Measurements from ENCODE around the gene TMEM266. TPM values are rescaled to one million over a fixed set of nuclear protein-coding genes. Genes with fewer than 3 reads are reported as not detected.

The TMEM266 gene
- total RNA-seq, 1 donor from 2014 or later, result 0.16 TPM

DNA sequence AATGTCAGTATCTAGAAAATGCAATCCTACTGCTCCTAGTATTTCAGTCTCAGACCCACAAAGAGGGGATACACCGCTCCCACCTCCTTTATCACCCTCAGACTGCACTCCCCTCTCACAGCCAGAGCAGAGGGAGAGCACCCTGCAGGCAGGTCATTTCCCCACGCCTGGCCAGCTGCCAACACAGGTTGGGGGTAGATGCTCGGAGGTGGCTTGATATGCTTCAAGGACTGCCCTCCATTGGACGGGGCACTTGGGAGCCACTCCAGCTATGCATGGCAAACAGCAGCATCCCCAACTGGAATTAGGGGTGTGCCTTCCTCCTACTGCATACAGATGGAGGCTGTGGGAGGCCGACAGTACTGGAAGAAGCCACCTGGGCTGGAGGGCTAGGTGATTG, 41.9 kb downstream of the TMEM266 start:
- Mint-ChIP-seq H3K4me3 (no peak overlapping the region), H3K27me3 (peaks cover 36% of the 10 kb centered on the region), H3K4me1 (no peaks in the 10 kb centered on the region), H3K36me3 (ENCODE audit: low read depth) (no peaks in the 10 kb centered on the region), H3K27ac (no peak overlapping the region), H3K9me3 (no peaks in the 10 kb centered on the region)
- no peak for ATAC-seq (ENCODE audit: low read depth)
- ChIA-PET POLR2A (no interaction called here), CTCF (no interaction called here)
- no peak for DNase-seq
- intact Hi-C loops (cut with micrococcal nuclease), result no loop called here
- TF ChIP-seq, protein P1, sequence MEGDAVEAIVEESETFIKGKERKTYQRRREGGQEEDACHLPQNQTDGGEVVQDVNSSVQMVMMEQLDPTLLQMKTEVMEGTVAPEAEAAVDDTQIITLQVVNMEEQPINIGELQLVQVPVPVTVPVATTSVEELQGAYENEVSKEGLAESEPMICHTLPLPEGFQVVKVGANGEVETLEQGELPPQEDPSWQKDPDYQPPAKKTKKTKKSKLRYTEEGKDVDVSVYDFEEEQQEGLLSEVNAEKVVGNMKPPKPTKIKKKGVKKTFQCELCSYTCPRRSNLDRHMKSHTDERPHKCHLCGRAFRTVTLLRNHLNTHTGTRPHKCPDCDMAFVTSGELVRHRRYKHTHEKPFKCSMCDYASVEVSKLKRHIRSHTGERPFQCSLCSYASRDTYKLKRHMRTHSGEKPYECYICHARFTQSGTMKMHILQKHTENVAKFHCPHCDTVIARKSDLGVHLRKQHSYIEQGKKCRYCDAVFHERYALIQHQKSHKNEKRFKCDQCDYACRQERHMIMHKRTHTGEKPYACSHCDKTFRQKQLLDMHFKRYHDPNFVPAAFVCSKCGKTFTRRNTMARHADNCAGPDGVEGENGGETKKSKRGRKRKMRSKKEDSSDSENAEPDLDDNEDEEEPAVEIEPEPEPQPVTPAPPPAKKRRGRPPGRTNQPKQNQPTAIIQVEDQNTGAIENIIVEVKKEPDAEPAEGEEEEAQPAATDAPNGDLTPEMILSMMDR (IDR thresholded peaks at IDR 0.05), result no peak

DNA sequence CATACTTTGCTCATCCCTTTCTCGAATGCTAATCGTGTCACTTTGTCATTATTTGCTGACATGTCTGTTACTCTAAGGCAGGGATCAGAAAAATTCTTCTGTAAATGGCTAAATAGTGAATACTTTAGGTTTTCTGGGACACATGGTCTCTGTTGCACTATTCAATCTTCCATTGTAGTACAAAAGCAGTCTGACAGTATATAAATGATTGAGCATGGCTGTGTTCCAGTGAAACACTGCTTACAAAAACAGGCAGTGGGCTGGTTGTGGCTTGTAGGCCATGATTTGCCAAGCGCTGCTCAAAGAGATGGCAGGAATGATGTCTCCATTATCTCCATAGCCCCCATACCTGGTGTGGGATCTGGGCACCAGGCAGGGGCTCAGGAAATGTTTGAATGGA, 45.6 kb downstream of the TMEM266 start:
- DNase-seq (no peak), ATAC-seq (ENCODE audit: low read depth) (no peak)
- H3K27ac Mint-ChIP-seq, result no peak overlapping the region
- no peaks in the 10 kb centered on the region for H3K36me3 Mint-ChIP-seq (ENCODE audit: low read depth)
- ChIA-PET CTCF (no interaction called here), POLR2A (no interaction called here)
- no peaks in the 10 kb centered on the region for H3K4me1 Mint-ChIP-seq
- peaks cover 16% of the 10 kb centered on the region for H3K27me3 Mint-ChIP-seq
- intact Hi-C loops (cut with micrococcal nuclease), result no loop called here
- H3K4me3 Mint-ChIP-seq, result no peak overlapping the region
- TF ChIP-seq, protein P1 (IDR thresholded peaks at IDR 0.05), result no peak
- no peaks in the 10 kb centered on the region for H3K9me3 Mint-ChIP-seq

DNA sequence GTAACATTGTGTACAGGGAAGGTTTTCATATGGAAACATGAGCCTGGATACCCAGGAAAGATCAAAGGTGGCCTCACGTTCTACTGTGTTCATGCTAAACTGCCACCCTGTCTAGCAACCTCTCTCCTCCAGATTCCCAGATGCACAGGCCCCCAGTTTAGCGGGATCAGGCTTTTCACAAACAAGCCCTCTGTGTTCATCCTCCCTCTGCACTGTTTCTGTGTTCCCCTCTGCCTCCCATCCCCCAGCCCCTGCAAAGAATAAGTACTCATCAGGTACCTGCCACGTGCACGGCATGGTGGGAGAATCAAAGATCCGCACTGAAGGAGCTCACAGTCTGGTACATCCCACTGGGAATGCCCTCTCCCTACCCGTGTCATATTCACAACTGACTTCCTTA, 46.1 kb downstream of the TMEM266 start:
- H3K4me3 Mint-ChIP-seq, result no peak overlapping the region
- no peaks in the 10 kb centered on the region for H3K36me3 Mint-ChIP-seq (ENCODE audit: low read depth)
- ChIA-PET CTCF (no interaction called here), POLR2A (no interaction called here)
- H3K27me3 Mint-ChIP-seq, result peaks cover 17% of the 10 kb centered on the region
- H3K9me3 Mint-ChIP-seq, result no peaks in the 10 kb centered on the region
- DNase-seq (no peak), ATAC-seq (ENCODE audit: low read depth) (no peak)
- TF ChIP-seq, protein P1 (IDR thresholded peaks at IDR 0.05), result no peak
- no peaks in the 10 kb centered on the region for H3K4me1 Mint-ChIP-seq
- H3K27ac Mint-ChIP-seq, result no peak overlapping the region
- intact Hi-C loops (cut with micrococcal nuclease), result no loop called here

DNA sequence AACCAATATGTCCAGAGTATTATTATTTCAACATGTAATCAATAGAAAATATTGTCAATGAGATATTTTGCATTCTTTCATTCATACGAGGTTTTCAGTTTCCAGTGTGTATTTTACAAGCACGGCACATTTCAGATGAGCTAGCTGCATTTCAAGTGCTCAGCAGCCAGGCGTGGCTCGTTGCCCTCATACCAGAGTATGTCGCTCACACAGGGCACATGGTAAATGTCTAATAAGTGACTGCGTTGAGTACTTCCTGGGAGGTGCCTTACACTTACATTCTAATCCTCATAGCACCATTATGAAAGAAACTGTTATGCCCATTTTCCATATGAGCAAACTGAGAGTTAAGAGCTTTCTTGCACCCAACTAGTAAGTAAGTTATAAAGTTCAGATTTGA, 47.4 kb downstream of the TMEM266 start:
- intact Hi-C loops (cut with micrococcal nuclease), result no loop called here
- Mint-ChIP-seq H3K27me3 (peaks cover 10% of the 10 kb centered on the region), H3K9me3 (no peaks in the 10 kb centered on the region), H3K36me3 (ENCODE audit: low read depth) (no peaks in the 10 kb centered on the region), H3K4me1 (no peaks in the 10 kb centered on the region), H3K4me3 (no peak overlapping the region), H3K27ac (no peak overlapping the region)
- TF ChIP-seq, protein P1 (IDR thresholded peaks at IDR 0.05), result no peak
- CTCF ChIA-PET, result no interaction called here
- ATAC-seq (ENCODE audit: low read depth) (no peak), DNase-seq (no peak)
- POLR2A ChIA-PET, result no interaction called here

DNA sequence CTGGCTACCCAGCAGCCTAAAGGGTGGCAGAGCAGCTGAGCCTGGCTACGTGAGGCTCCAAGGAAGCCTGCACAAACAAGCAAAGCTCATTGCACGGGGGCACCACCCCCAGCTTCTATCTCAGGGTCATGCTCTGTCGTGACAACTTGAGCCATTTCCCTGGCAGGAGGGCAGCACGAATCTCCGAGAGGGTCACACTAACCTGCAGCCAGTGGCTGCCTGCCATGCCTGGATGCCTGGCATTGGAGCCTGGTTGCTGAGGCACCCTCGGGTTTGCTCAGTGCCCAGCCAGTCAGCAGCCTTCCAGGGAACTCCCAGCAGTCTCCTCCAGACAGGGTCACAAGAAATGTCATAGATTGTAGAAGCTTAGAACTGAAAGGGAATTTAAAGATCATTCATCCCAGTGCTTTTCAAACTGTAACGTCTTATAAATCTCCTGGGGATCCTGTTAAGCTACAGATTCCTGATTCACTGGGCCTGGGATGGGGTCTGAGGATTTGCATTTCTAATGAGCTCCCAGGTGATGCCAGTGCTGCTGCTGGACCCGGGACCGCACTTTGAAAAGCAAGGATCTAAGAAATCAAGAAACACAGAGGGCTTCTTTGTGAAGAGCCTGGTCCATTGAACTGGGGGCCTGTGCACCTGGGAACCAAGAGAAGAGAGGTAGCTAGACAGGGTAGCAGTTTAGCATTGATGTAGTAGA, 48.4 kb downstream of the TMEM266 start:
- CTCF ChIA-PET, result no interaction called here
- no peaks in the 10 kb centered on the region for H3K4me1 Mint-ChIP-seq
- H3K36me3 Mint-ChIP-seq (ENCODE audit: low read depth), result no peaks in the 10 kb centered on the region
- TF ChIP-seq, protein P1 (IDR thresholded peaks at IDR 0.05), result no peak
- no peak overlapping the region for H3K27ac Mint-ChIP-seq
- ATAC-seq (ENCODE audit: low read depth), result no peak
- H3K27me3 Mint-ChIP-seq, result peaks cover 5% of the 10 kb centered on the region
- intact Hi-C loops (cut with micrococcal nuclease), result no loop called here
- DNase-seq, result no peak
- no peaks in the 10 kb centered on the region for H3K9me3 Mint-ChIP-seq
- POLR2A ChIA-PET, result no interaction called here
- H3K4me3 Mint-ChIP-seq, result no peak overlapping the region

Measured in activated B cell treated with CpG ODN at 0.5 μM for 24 hours (primary cell).